GM18867 (cell line): Measurements from ENCODE around the gene MICB.
A peak's percentile ranks its signal among the peaks of the same experiment; 100 is the strongest.
"Not testable (repeated sequence)": the region's sequence is repeated elsewhere in the genome, so short reads cannot be mapped to it uniquely, and the experiment has no call there.

Experiments
- ATAC-seq: cut with Tn5 transposase; IDR thresholded peaks from one replicate; pipeline ENCODE4 v1.9.1; 2021; ENCODE audit warnings: mild to moderate bottlenecking, moderate library complexity; ENCODE audit not compliant: unreplicated experiment

The MICB gene

DNA sequence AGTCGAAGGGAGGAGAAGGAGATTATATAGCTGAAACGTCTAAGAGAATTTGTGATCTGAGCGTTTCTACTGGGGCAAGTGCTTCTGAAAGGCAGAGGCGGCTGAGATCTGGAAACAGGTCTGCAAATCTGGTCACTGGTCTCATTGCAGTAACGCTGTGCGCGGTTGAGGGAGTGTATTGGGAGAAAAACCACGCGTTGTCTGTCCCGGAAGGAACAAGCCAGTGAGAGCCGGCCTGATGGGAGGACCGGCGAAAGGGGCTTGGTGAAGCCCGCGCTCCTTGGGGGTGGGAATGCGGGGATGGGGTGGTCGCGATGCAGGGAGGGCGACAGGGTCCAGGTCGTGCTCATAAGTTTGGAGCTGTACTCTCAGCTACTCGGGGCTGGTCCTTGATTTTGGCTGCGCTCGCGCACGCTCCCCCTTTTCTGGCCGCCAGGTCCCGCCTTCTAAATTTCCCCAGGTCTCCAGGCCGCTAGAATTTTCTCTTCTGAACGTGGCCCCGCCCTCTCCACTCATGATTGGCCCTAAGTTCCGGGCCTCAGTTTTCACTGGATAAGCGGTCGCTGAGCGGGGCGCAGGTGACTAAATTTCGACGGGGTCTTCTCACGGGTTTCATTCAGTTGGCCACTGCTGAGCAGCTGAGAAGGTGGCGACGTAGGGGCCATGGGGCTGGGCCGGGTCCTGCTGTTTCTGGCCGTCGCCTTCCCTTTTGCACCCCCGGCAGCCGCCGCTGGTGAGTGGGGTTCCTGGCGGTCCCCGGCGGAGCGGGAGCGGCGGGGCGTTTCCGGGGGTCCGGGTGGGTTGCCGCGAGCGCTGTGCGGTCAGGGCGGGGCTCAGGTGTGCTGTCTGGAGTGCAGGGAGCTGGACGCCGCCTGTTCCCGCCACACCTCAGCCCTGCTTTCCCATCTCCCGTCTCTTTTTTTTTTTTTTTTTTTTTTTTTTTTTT lies at the start of gene MICB:
Gene MICB (plus strand): TSS at position 615 of the 946 bp plus-strand sequence. CDS start 49 bp downstream, at position 664.
- peak; percentile 44 for ATAC-seq

GRCh38 chr6:31450751-31451150 lies 47.2 kb upstream of the MICB start:
- ATAC-seq: no peak

GRCh38 chr6:31452859-31453258 lies 45.1 kb upstream of the MICB start:
- no peak for ATAC-seq

DNA sequence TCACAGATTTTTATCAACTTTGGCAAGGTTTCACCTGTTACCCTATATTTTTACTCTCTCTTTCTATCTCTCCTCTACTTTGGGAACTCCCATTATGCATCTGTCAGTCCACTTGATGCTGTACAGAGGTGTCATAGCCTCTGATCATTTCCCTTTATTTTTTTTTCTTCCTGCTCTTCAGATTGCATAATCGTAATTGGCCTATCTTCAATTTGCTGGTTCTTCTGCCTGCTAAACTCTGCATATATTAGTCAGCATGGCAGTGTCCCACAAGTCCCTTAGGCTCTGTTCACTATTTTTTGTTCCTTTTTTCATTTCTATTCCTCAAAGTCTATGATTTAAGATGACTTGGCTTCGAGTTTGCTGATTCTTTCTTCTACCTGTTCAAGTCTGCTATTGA lies 44.7 kb upstream of the MICB start:
- no peak for ATAC-seq

GRCh38 chr6:31459864-31460263 lies 38.1 kb upstream of the MICB start:
- not testable (repeated sequence) for ATAC-seq

- no peak for ATAC-seq
These were observed 37.5 kb upstream of the MICB start for GRCh38 chr6:31460361-31461025.

- ATAC-seq: no peak
These were observed 35.6 kb upstream of the MICB start for GRCh38 chr6:31462026-31462963.

- ATAC-seq: peak; percentile 86
These were observed 34.7 kb upstream of the MICB start for GRCh38 chr6:31462964-31463870.

DNA sequence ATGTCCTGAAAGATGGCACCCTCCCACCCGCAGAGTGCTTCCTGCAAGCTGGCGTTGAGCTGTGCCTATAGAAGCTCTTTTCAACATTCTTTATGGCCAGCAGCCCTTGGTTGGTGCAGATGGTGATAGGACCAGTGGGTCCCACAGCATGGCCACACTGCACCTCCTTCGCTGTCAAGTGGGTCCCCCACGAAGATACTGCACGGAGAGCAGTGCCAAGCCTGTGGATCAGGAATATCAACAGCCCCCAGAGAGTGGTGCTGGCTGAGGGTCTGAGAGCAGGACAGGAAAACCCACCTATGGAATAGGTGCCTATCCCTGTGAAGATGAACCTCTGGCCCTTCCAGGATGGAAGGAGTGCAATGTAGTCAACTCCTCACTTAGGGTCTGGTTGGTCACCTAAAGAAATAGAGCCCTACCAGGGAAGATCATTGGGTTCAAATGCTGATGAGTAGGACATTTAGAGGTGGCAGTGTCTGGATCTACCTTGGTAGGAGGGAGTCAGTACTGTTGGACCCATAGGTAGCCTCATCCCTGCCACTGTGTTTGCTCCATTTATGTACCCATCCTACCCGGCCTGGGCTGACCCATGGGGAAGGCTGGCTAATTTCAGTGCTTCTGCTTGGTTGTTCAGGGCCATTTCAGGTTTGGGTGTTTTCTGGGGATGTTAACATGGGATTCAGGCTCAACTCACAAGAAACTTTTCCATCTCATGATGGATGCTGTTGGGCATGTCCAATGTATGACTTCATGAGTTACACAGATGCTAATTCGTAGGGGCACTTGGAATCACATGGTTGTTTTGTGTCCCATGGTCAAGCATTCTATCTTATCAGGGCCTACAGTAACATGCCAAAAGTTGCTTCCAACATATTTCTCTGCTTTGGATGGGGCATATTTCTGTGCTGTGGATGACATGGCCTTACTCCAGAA lies 33.4 kb upstream of the MICB start:
- ATAC-seq: no peak

GRCh38 chr6:31465185-31465536 lies 32.8 kb upstream of the MICB start:
- no peak for ATAC-seq

- ATAC-seq: no peak
These were observed 32.2 kb upstream of the MICB start for GRCh38 chr6:31465718-31466117.

DNA sequence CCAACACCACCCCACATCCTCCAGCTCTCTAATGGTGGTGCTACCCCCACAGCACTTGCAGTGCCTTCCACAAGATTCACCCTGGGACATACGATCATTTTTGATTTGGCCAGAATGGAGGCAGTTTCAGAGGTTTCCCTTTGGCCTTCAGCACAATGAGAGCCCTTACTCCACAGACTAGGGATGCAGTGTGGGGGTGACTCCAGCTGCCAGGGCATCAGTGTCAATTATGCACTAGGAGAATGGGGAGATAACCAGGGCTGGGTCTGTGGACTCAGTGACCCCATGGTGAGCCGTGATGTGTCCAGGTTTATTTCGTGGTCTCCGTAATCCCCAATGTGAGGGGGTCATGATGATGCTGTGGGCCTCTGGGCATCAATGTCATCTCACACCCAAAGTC lies 31.5 kb upstream of the MICB start:
- ATAC-seq: no peak

DNA sequence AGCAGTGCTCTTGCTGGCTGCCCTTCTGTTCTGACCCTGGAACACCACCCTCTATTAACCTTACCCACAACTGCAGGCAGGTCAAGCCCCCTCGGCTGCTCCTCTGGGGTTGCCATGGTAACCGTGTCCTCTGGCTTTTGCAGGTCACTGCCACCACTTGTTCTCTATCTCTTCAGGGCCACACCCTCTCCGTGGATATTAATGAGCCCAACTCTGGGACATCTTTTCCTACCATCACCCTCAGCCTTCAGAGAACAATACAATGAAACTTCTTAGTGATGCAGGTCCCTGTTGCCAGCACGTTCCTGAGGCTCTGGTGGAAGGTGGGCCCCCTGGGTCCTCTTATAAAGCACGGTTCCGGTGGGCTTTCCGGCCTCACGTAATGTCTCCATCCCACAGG lies 30.8 kb upstream of the MICB start:
- ATAC-seq: no peak

GRCh38 chr6:31468311-31468710 lies 29.6 kb upstream of the MICB start:
- ATAC-seq: no peak

DNA sequence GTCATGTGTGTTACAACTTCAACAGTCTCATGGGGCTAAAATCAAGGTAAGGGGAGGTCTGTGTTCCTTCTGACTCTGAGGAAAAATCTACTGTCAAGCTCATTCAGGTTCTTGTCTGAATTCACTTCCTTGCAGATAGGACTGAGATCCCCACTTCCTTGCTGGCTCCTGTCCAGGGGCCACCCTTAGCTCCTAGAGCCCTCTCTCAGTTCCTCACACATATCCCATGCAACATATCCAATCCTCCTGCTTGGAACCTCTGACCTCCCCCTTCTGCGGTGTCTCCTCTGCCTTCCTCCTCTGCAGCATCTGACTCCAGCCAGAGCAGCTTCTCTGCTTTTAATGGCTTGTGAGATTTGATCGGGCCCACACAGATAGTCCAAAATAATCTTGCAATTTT lies 27.1 kb upstream of the MICB start:
- no peak for ATAC-seq

DNA sequence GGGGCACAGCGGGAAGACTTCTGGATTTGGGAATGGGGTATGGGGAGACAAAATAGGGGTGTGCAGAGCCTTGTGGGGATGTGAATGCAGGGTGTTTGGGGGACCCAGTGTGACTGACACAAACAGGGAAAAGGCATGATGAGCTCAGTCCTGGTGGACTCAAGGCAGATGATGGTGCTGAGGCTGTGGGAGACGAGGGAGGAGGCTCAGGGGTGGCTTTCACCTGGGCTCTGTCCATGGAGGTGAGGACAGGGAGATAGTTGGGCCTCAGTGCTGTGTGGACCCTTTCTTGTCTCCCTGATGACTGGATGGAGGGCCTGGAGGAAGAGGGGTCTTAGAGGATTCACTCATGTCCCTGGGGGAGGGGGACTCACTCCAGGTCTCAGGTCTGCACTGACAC lies 26.2 kb upstream of the MICB start:
- ATAC-seq: no peak

DNA sequence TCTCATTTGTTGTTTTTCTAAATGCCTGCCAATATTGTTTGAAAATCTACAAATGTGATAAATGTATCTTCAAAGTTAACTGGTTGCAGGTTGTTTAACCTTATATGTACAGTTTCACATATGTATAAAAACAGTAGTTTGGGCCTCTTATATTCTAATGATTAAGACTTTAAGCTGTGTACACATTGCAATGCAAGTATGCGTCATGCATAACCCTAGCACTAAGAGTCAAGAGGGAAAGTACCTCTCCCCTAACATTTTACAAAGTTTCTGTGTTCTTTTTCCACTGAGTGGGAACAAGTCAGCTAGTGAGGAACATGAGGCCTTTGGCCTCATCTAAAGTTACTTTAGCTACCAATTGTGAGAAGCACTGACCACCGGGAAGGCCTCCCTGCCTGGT lies 25.7 kb upstream of the MICB start:
- ATAC-seq: no peak

GRCh38 chr6:31473244-31473643 lies 24.7 kb upstream of the MICB start:
- no peak for ATAC-seq
